GM23338 (cell line): Measurements from ENCODE around the gene TMEM271. TPM values are rescaled to one million over a fixed set of nuclear protein-coding genes. Genes with fewer than 3 reads are reported as not detected.

Source experiments
- ATAC-seq: fragments of 200-7000 bp; cut with Tn5 transposase; 3 replicates; pipeline ENCODE4 v1.9.1; 2020
- DNase-seq: peaks from one replicate; pipeline ENCODE4 v3.0.0-alpha.2; 2015; ENCODE audit warnings: low spot score
- H2AFZ ChIP-seq: fragments of 200-600 bp; sonication (generic); 2 replicates; pipeline ENCODE4 v1.8.0; 2016; ENCODE audit warnings: antibody characterized with exemption, mild to moderate bottlenecking, moderate library complexity
- H3F3A ChIP-seq: fragments of 200-600 bp; sonication (generic); replicated peaks from 2 replicates; pipeline ENCODE4 v1.8.0; 2017; ENCODE audit warnings: antibody characterized with exemption, mixed run types, low read depth
- H3K27ac ChIP-seq: fragments of 200-600 bp; sonication (generic); 2 replicates; pipeline ENCODE4 v1.6.1; 2016; ENCODE audit warnings: low read depth
- H3K27me3 ChIP-seq: fragments of 200-600 bp; sonication (generic); 2 replicates; pipeline ENCODE4 v1.8.0; 2016; ENCODE audit warnings: mild to moderate bottlenecking, mixed run types, moderate library complexity; ENCODE audit not compliant: insufficient read depth
- H3K36me3 ChIP-seq: fragments of 200-600 bp; sonication (generic); 2 replicates; pipeline ENCODE4 v1.8.0; 2016; ENCODE audit warnings: mild to moderate bottlenecking; ENCODE audit not compliant: insufficient read depth
- H3K4me1 ChIP-seq: fragments of 200-600 bp; sonication (generic); 2 replicates; pipeline ENCODE4 v1.8.0; 2016; ENCODE audit warnings: mild to moderate bottlenecking, moderate library complexity; ENCODE audit not compliant: insufficient read depth
- H3K4me2 ChIP-seq: fragments of 200-600 bp; sonication (generic); 2 replicates; pipeline ENCODE4 v1.7.1; 2017; ENCODE audit warnings: mixed run types
- H3K4me3 ChIP-seq: fragments of 200-600 bp; sonication (generic); 2 replicates; pipeline ENCODE4 v1.6.1; 2016; ENCODE audit warnings: mixed run types
- H3K79me2 ChIP-seq: fragments of 200-600 bp; sonication (generic); replicated peaks from 2 replicates; pipeline ENCODE4 v1.8.0; 2017; ENCODE audit warnings: mild to moderate bottlenecking; ENCODE audit not compliant: insufficient read depth
- H3K9me2 ChIP-seq: fragments of 200-600 bp; sonication (generic); 2 replicates; pipeline ENCODE4 v1.8.0; 2017; ENCODE audit not compliant: insufficient read depth
- H4K20me1 ChIP-seq: fragments of 200-600 bp; sonication (generic); replicated peaks from 2 replicates; pipeline ENCODE4 v1.8.0; 2017; ENCODE audit warnings: mild to moderate bottlenecking; ENCODE audit not compliant: insufficient read depth
- H3K27ac Mint-ChIP-seq: 2 replicates; pipeline ENCODE4 v1.8.0; 2020; ENCODE audit warnings: inconsistent platforms, mild to moderate bottlenecking, moderate library complexity, mixed read lengths
- H3K27me3 Mint-ChIP-seq: 3 replicates; pipeline ENCODE4 v1.8.0; 2022; ENCODE audit warnings: low read depth, mild to moderate bottlenecking, moderate library complexity, mixed read lengths, inconsistent platforms; ENCODE audit not compliant: insufficient read depth, poor library complexity
- H3K36me3 Mint-ChIP-seq: 3 replicates; pipeline ENCODE4 v1.8.0; 2021; ENCODE audit warnings: low read depth, mild to moderate bottlenecking, inconsistent platforms, moderate library complexity, mixed read lengths
- H3K4me1 Mint-ChIP-seq: 3 replicates; pipeline ENCODE4 v1.8.0; 2020; ENCODE audit warnings: mild to moderate bottlenecking, inconsistent platforms, mixed read lengths
- H3K4me3 Mint-ChIP-seq: 3 replicates; pipeline ENCODE4 v1.8.0; 2021; ENCODE audit warnings: moderate library complexity, mild to moderate bottlenecking, inconsistent platforms, mixed read lengths
- H3K9me3 Mint-ChIP-seq: 3 replicates; pipeline ENCODE4 v1.8.0; 2020; ENCODE audit warnings: moderate library complexity, mild to moderate bottlenecking, inconsistent platforms, mixed read lengths
- CREB1 ChIP-seq: fragments of 250-450 bp; sonication (Bioruptor Pico); IDR thresholded peaks from 2 replicates; pipeline ENCODE4 v1.5.0; 2020; ENCODE audit warnings: low read depth, mild to moderate bottlenecking, moderate library complexity
- ETS1 ChIP-seq: IDR thresholded peaks from 2 replicates; pipeline ENCODE4 v1.6.1; 2016; ENCODE audit warnings: antibody characterized with exemption
- EZH2 ChIP-seq: fragments of 200-600 bp; sonication (generic); IDR thresholded peaks from one replicate; pipeline ENCODE4 v1.8.0; 2017; ENCODE audit warnings: antibody characterized with exemption, mild to moderate bottlenecking, low read depth; ENCODE audit not compliant: unreplicated experiment
- EZH2phosphoT487 ChIP-seq: fragments of 200-600 bp; sonication (generic); IDR thresholded peaks from one replicate; pipeline ENCODE4 v1.8.1; 2018; ENCODE audit warnings: antibody characterized with exemption; ENCODE audit not compliant: unreplicated experiment
- JUNB ChIP-seq: IDR thresholded peaks from one replicate; pipeline ENCODE4 v1.6.1; 2016; ENCODE audit warnings: antibody characterized with exemption; ENCODE audit not compliant: unreplicated experiment
- NANOG ChIP-seq: IDR thresholded peaks from 2 replicates; pipeline ENCODE4 v1.6.1; 2016; ENCODE audit warnings: antibody characterized with exemption, borderline replicate concordance
- POLR2AphosphoS5 ChIP-seq: IDR thresholded peaks from 2 replicates; pipeline ENCODE4 v1.6.1; 2016; ENCODE audit warnings: antibody characterized with exemption, low read depth
- STAT1 ChIP-seq: IDR thresholded peaks from one replicate; pipeline ENCODE4 v1.6.1; 2016; ENCODE audit warnings: antibody characterized with exemption; ENCODE audit not compliant: unreplicated experiment
- ZNF114 ChIP-seq: fragments of 250-450 bp; sonication (Bioruptor Pico); IDR thresholded peaks from 2 replicates; pipeline ENCODE4 v1.5.0; 2020; ENCODE audit warnings: mild to moderate bottlenecking, moderate library complexity
- ZNF331 ChIP-seq: fragments of 250-450 bp; sonication (Bioruptor Pico); IDR thresholded peaks from 2 replicates; pipeline ENCODE4 v1.5.0; 2020; ENCODE audit warnings: low read depth, mild to moderate bottlenecking, moderate library complexity
- ZNF462 ChIP-seq: fragments of 250-450 bp; sonication (Bioruptor Pico); IDR thresholded peaks from 2 replicates; pipeline ENCODE4 v1.5.0; 2020; ENCODE audit warnings: mild to moderate bottlenecking, moderate library complexity
- polyA plus RNA-seq: library from polyadenylated mRNA; unstranded; fragments of >200 nt; fragmentation: Nextera tagmentation; extraction: Ambion mirVana; gene quantifications from 2 replicates; pipeline ENCODE4 v1.2.1, GENCODE V29; 2016
- total RNA-seq: library from RNA; depleted of rRNA; stranded (reverse); fragments of >200 nt; shearing (Covaris generic); gene quantifications from 2 replicates; pipeline ENCODE4 v1.2.3, GENCODE V29; 2014
- TF ChIP-seq, protein P1 (sequence below): IDR thresholded peaks from one replicate; pipeline ENCODE4 v1.6.1; 2018; ENCODE audit warnings: antibody characterized with exemption; ENCODE audit not compliant: unreplicated experiment
- TF ChIP-seq, protein P2 (sequence below), 2 experiments: fragments of 200-600 bp in 1 of 2; sonication (generic) in 1 of 2; conservative IDR thresholded peaks; 2 replicates each; pipeline versions ENCODE4 v1.5.1 to v1.6.1; 2016 to 2017; ENCODE audit warnings: antibody characterized with exemption in 2 of 2, low read depth in 2 of 2, mild to moderate bottlenecking in 2 of 2, moderate library complexity in 1 of 2

TMEM271 gene
- total and polyA plus RNA-seq, 2 experiments from 2014 or later: 0.11 TPM; not detected in 1

GRCh38 chr4:589219-589963, 13.3 kb upstream of the TMEM271 start:
- no peak for ATAC-seq
- no peaks in the 10 kb centered on the region for H3K79me2 ChIP-seq
- TF ChIP-seq CREB1 (CRISPR knock-in tag): no peak
- no peak for TF ChIP-seq JUNB
- TF ChIP-seq STAT1: no peak
- no peak for TF ChIP-seq ZNF331 (CRISPR knock-in tag)
- no peak for TF ChIP-seq ZNF462
- TF ChIP-seq, protein P1, sequence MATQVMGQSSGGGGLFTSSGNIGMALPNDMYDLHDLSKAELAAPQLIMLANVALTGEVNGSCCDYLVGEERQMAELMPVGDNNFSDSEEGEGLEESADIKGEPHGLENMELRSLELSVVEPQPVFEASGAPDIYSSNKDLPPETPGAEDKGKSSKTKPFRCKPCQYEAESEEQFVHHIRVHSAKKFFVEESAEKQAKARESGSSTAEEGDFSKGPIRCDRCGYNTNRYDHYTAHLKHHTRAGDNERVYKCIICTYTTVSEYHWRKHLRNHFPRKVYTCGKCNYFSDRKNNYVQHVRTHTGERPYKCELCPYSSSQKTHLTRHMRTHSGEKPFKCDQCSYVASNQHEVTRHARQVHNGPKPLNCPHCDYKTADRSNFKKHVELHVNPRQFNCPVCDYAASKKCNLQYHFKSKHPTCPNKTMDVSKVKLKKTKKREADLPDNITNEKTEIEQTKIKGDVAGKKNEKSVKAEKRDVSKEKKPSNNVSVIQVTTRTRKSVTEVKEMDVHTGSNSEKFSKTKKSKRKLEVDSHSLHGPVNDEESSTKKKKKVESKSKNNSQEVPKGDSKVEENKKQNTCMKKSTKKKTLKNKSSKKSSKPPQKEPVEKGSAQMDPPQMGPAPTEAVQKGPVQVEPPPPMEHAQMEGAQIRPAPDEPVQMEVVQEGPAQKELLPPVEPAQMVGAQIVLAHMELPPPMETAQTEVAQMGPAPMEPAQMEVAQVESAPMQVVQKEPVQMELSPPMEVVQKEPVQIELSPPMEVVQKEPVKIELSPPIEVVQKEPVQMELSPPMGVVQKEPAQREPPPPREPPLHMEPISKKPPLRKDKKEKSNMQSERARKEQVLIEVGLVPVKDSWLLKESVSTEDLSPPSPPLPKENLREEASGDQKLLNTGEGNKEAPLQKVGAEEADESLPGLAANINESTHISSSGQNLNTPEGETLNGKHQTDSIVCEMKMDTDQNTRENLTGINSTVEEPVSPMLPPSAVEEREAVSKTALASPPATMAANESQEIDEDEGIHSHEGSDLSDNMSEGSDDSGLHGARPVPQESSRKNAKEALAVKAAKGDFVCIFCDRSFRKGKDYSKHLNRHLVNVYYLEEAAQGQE: no peak
- TF ChIP-seq, protein P2, sequence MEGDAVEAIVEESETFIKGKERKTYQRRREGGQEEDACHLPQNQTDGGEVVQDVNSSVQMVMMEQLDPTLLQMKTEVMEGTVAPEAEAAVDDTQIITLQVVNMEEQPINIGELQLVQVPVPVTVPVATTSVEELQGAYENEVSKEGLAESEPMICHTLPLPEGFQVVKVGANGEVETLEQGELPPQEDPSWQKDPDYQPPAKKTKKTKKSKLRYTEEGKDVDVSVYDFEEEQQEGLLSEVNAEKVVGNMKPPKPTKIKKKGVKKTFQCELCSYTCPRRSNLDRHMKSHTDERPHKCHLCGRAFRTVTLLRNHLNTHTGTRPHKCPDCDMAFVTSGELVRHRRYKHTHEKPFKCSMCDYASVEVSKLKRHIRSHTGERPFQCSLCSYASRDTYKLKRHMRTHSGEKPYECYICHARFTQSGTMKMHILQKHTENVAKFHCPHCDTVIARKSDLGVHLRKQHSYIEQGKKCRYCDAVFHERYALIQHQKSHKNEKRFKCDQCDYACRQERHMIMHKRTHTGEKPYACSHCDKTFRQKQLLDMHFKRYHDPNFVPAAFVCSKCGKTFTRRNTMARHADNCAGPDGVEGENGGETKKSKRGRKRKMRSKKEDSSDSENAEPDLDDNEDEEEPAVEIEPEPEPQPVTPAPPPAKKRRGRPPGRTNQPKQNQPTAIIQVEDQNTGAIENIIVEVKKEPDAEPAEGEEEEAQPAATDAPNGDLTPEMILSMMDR (conservative IDR thresholded peaks at IDR 0.05; ENCODE audit: low read depth in 2 of 2): no peak
- TF ChIP-seq POLR2AphosphoS5: no peak
- TF ChIP-seq NANOG: no peak
- TF ChIP-seq EZH2: no peak
- TF ChIP-seq EZH2phosphoT487: no peak
- TF ChIP-seq ETS1: no peak
- TF ChIP-seq ZNF114 (CRISPR knock-in tag): no peak
- no peaks in the 10 kb centered on the region for H3F3A ChIP-seq
- H3K27me3 ChIP-seq: no peaks in the 10 kb centered on the region
- H2AFZ ChIP-seq: no peak overlapping the region
- no peak overlapping the region for H3K4me3 ChIP-seq
- DNase-seq: no peak
- Mint-ChIP-seq H3K4me1 (no peaks in the 10 kb centered on the region; the same call in 2 of the 3 replicates), H3K27ac (no peak overlapping the region), H3K4me3 (no peak overlapping the region), H3K27me3 (peaks cover 6% of the 10 kb centered on the region), H3K36me3 (no peaks in the 10 kb centered on the region; the same call in none of the 3 replicates), H3K9me3 (peaks cover 3% of the 10 kb centered on the region)
- H3K9me2 ChIP-seq: no peaks in the 10 kb centered on the region
- no peaks in the 10 kb centered on the region for H3K36me3 ChIP-seq
- no peaks in the 10 kb centered on the region for H3K4me1 ChIP-seq
- H4K20me1 ChIP-seq: no peaks in the 10 kb centered on the region
- no peak overlapping the region for H3K27ac ChIP-seq
- H3K4me2 ChIP-seq: no peak overlapping the region
